Keratinocyte (primary cell): ENCODE results near the gene LRIG1. TPM values are rescaled to one million over a fixed set of nuclear protein-coding genes. Genes with fewer than 3 reads are reported as not detected.

ENCODE experiments used
- DNase-seq: peaks from one replicate; pipeline ENCODE4 v3.0.0-alpha.2; 2011; ENCODE audit warnings: low read depth, missing footprints, low spot score
- FAIRE-seq: peaks from 2 replicates; lab custom pipeline; 2011; peaks lifted over from hg19 to GRCh38; lab: Jason Lieb, UNC
- H2AFZ ChIP-seq: 2 replicates; pipeline ENCODE4 v1.6.0; 2012; ENCODE audit warnings: low read length, control low read depth, inconsistent platforms; ENCODE audit not compliant: control insufficient read depth
- H3K27ac ChIP-seq: 2 replicates; pipeline ENCODE4 v1.5.1; 2011; ENCODE audit warnings: low read length; ENCODE audit not compliant: control insufficient read depth, insufficient read depth
- H3K27me3 ChIP-seq: 3 replicates; pipeline ENCODE4 v1.6.0; 2011; ENCODE audit warnings: low read length; ENCODE audit not compliant: control insufficient read depth, insufficient read depth; ENCODE audit errors: extremely low read depth
- H3K36me3 ChIP-seq, 2 experiments: 2 replicates in 1 of 2; 3 replicates in 1 of 2; pipeline ENCODE4 v1.5.1; 2011; ENCODE audit warnings: low read length in 2 of 2, mild to moderate bottlenecking in 1 of 2; ENCODE audit not compliant: control insufficient read depth in 2 of 2, insufficient read depth in 2 of 2; ENCODE audit errors: extremely low read depth in 1 of 2
- H3K4me1 ChIP-seq: 3 replicates; pipeline ENCODE4 v1.5.1; 2011; ENCODE audit warnings: low read length; ENCODE audit not compliant: control insufficient read depth, insufficient read depth; ENCODE audit errors: extremely low read depth
- H3K4me2 ChIP-seq: 3 replicates; pipeline ENCODE4 v1.6.0; 2011; ENCODE audit warnings: low read depth, low read length; ENCODE audit not compliant: control insufficient read depth, insufficient read depth; ENCODE audit errors: extremely low read depth
- H3K4me3 ChIP-seq, 3 experiments: fragments of 200-600 bp in 1 of 3; sonication (generic) in 1 of 3; 2 replicates in 2 of 3; 3 replicates in 1 of 3; pipeline ENCODE4 v1.5.1; 2011 to 2016; ENCODE audit warnings: low read length in 3 of 3, mild to moderate bottlenecking in 3 of 3, control low read depth in 2 of 3, inconsistent platforms in 1 of 3, low read depth in 1 of 3, mixed read lengths in 1 of 3, mixed run types in 1 of 3, moderate library complexity in 1 of 3; ENCODE audit not compliant: control insufficient read depth in 2 of 3, insufficient read depth in 2 of 3; ENCODE audit errors: extremely low read depth in 1 of 3
- H3K79me2 ChIP-seq: 2 replicates; pipeline ENCODE4 v1.6.0; 2012; ENCODE audit warnings: low read length; ENCODE audit not compliant: control insufficient read depth, insufficient read depth
- H3K9ac ChIP-seq: 3 replicates; pipeline ENCODE4 v1.6.0; 2011; ENCODE audit warnings: low read length; ENCODE audit not compliant: control insufficient read depth, insufficient read depth; ENCODE audit errors: extremely low read depth
- H3K9me1 ChIP-seq: 3 replicates; pipeline ENCODE4 v1.6.0; 2011; ENCODE audit warnings: low read length; ENCODE audit not compliant: control insufficient read depth, insufficient read depth; ENCODE audit errors: extremely low read depth
- H3K9me3 ChIP-seq: 2 replicates; pipeline ENCODE4 v1.5.1; 2012; ENCODE audit warnings: low read depth, low read length; ENCODE audit not compliant: control insufficient read depth
- H4K20me1 ChIP-seq: 3 replicates; pipeline ENCODE4 v1.6.0; 2011; ENCODE audit warnings: low read length; ENCODE audit not compliant: control insufficient read depth, insufficient read depth; ENCODE audit errors: extremely low read depth
- CTCF ChIP-seq, 3 experiments: IDR thresholded peaks in 1 of 3; conservative IDR thresholded peaks in 1 of 3; optimal IDR thresholded peaks in 1 of 3; 2 replicates in 2 of 3; 3 replicates in 1 of 3; pipeline versions ENCODE3 to v1.5.1; 2011; ENCODE audit warnings: low read length in 3 of 3, mild to moderate bottlenecking in 3 of 3, moderate library complexity in 2 of 3, control low read depth in 1 of 3, inconsistent platforms in 1 of 3; ENCODE audit not compliant: insufficient read depth in 2 of 3; ENCODE audit errors: extremely low read depth in 1 of 3
- EZH2 ChIP-seq: IDR thresholded peaks from one replicate; pipeline ENCODE4 v1.6.1; 2012; ENCODE audit warnings: inconsistent platforms, mild to moderate bottlenecking, low read length, moderate library complexity
- dilution Hi-C: fragments of 300-500 bp; cut with MboI; formaldehyde crosslinking; loops from one replicate; pipeline ENCODE4 v1.7.0; 2020; ENCODE audit warnings: low sequenced_read_pairs; ENCODE audit not compliant: extremely low pct_ligation_motif_present
- polyA plus RNA-seq, 5 experiments: library from polyadenylated mRNA; depleted of rRNA in 3 of 5; stranded (reverse) in 3 of 5; stranded (forward) in 1 of 5; unstranded in 1 of 5; fragments of >200 nt; gene quantifications; 1 replicate in 1 of 5; 2 replicates in 3 of 5; 3 replicates in 1 of 5; pipeline versions ENCODE4 v1.2.1 to v1.2.3, GENCODE V29; 2011 to 2012; ENCODE audit warnings: missing spikeins in 2 of 5, low read depth in 1 of 5, low replicate concordance in 1 of 5

The LRIG1 gene
- polyA plus RNA-seq, 1 donor (not counting 4 experiments of a cell fraction or from before 2014, with no cell fraction given), result 17.2 TPM

- dilution Hi-C loops, result no loop called here
- Histone ChIP-seq H3K4me2 (no peak overlapping the region), H3K9ac (no peak overlapping the region), H3K27ac (no peak overlapping the region), H3K79me2 (peaks cover 17% of the 10 kb centered on the region), H3K4me3 (no peak overlapping the region), H4K20me1 (no peaks in the 10 kb centered on the region), H3K9me1 (no peaks in the 10 kb centered on the region), H3K9me3 (no peaks in the 10 kb centered on the region), H3K4me1 (peaks cover 11% of the 10 kb centered on the region), H2AFZ (no peak overlapping the region), H3K36me3 (peaks cover 0 to 16% of the 10 kb centered on the region in 2 experiments), H3K27me3 (no peaks in the 10 kb centered on the region)
- TF ChIP-seq CTCF (optimal IDR thresholded peaks at IDR 0.05 in 1 of 3, IDR thresholded peaks at IDR 0.05 in 1 of 3, conservative IDR thresholded peaks at IDR 0.05 in 1 of 3; ENCODE audit: extremely low read depth in 1 of 3, insufficient read depth in 2 of 3, low read length in 3 of 3), result no peak
- TF ChIP-seq EZH2, result no peak
- no peak for DNase-seq
- no peak for FAIRE-seq
Measured at GRCh38 chr3:66416556-66417304, 84.1 kb downstream of the LRIG1 start.

GRCh38 chr3:66415867-66416428 is 84.9 kb downstream of the LRIG1 start:
- no peaks in the 10 kb centered on the region for H4K20me1 ChIP-seq
- H3K4me2 ChIP-seq, result no peak overlapping the region
- no peak overlapping the region for H3K9ac ChIP-seq
- dilution Hi-C loops, result no loop called here
- H3K27ac ChIP-seq, result no peak overlapping the region
- H2AFZ ChIP-seq, result no peak overlapping the region
- no peak for FAIRE-seq
- no peak for DNase-seq
- peaks cover 17% of the 10 kb centered on the region for H3K79me2 ChIP-seq
- TF ChIP-seq CTCF (optimal IDR thresholded peaks at IDR 0.05 in 1 of 3, IDR thresholded peaks at IDR 0.05 in 1 of 3, conservative IDR thresholded peaks at IDR 0.05 in 1 of 3; ENCODE audit: extremely low read depth in 1 of 3, insufficient read depth in 2 of 3, low read length in 3 of 3) (no peak), EZH2 (no peak)
- H3K27me3 ChIP-seq, result no peaks in the 10 kb centered on the region
- H3K9me3 ChIP-seq, result no peaks in the 10 kb centered on the region
- no peaks in the 10 kb centered on the region for H3K9me1 ChIP-seq
- H3K4me3 ChIP-seq, result no peak overlapping the region
- H3K36me3 ChIP-seq, result peaks cover 0 to 16% of the 10 kb centered on the region in 2 experiments
- peaks cover 11% of the 10 kb centered on the region for H3K4me1 ChIP-seq
